Fibroblast of skin of abdomen (primary cell): ENCODE results near the gene C16orf87.
"Not testable (repeated sequence)": the region's sequence is repeated elsewhere in the genome, so short reads cannot be mapped to it uniquely, and the experiment has no call there.

Experiments used
- DNase-seq: peaks from one replicate; pipeline ENCODE4 v3.0.0-alpha.2; 2013

The C16orf87 gene

GRCh38 chr16:46797501-46797900, 33.5 kb downstream of the C16orf87 start:
- no peak for DNase-seq

- DNase-seq, result no peak
Observed at GRCh38 chr16:46796764-46797269, 34.2 kb downstream of the C16orf87 start.

GRCh38 chr16:46793841-46794240, 37.1 kb downstream of the C16orf87 start:
- no peak for DNase-seq

GRCh38 chr16:46790599-46791270, 40.2 kb downstream of the C16orf87 start:
- no peak for DNase-seq

GRCh38 chr16:46789499-46790414, 41.2 kb downstream of the C16orf87 start:
- DNase-seq, result peak; percentile 61

GRCh38 chr16:46788891-46789474, 42.0 kb downstream of the C16orf87 start:
- DNase-seq, result no peak

GRCh38 chr16:46787909-46788308, 43.1 kb downstream of the C16orf87 start:
- no peak for DNase-seq

GRCh38 chr16:46785076-46785845, 45.7 kb downstream of the C16orf87 start:
- no peak for DNase-seq

- not testable (repeated sequence) for DNase-seq
Observed at GRCh38 chr16:46784569-46784968, 46.4 kb downstream of the C16orf87 start.

GRCh38 chr16:46783800-46784199, 47.2 kb downstream of the C16orf87 start:
- DNase-seq, result peak; percentile 43

GRCh38 chr16:46782320-46782719, 48.7 kb downstream of the C16orf87 start:
- DNase-seq, result no peak

- no peak for DNase-seq
Observed at GRCh38 chr16:46777804-46778203, 53.2 kb downstream of the C16orf87 start.

- DNase-seq, result no peak
Observed at GRCh38 chr16:46775214-46775613, 55.8 kb downstream of the C16orf87 start.

GRCh38 chr16:46774743-46775177, 56.2 kb downstream of the C16orf87 start:
- no peak for DNase-seq

- no peak for DNase-seq
Observed at GRCh38 chr16:46772463-46772862, 58.5 kb downstream of the C16orf87 start.

- no peak for DNase-seq
Observed at GRCh38 chr16:46768809-46769208, 62.2 kb downstream of the C16orf87 start.

GRCh38 chr16:46765050-46765449, 65.9 kb downstream of the C16orf87 start:
- peak; percentile 75 for DNase-seq

GRCh38 chr16:46763147-46763546, 67.8 kb downstream of the C16orf87 start:
- DNase-seq, result no peak

- no peak for DNase-seq
Observed at GRCh38 chr16:46762583-46762982, 68.4 kb downstream of the C16orf87 start.

GRCh38 chr16:46759309-46759708, 71.7 kb downstream of the C16orf87 start:
- no peak for DNase-seq

- no peak for DNase-seq
Observed at GRCh38 chr16:46757339-46758050, 73.5 kb downstream of the C16orf87 start.

GRCh38 chr16:46756772-46757171, 74.2 kb downstream of the C16orf87 start:
- no peak for DNase-seq
